ENCODE results near the gene CAPZA1.

Gene CAPZA1

DNA sequence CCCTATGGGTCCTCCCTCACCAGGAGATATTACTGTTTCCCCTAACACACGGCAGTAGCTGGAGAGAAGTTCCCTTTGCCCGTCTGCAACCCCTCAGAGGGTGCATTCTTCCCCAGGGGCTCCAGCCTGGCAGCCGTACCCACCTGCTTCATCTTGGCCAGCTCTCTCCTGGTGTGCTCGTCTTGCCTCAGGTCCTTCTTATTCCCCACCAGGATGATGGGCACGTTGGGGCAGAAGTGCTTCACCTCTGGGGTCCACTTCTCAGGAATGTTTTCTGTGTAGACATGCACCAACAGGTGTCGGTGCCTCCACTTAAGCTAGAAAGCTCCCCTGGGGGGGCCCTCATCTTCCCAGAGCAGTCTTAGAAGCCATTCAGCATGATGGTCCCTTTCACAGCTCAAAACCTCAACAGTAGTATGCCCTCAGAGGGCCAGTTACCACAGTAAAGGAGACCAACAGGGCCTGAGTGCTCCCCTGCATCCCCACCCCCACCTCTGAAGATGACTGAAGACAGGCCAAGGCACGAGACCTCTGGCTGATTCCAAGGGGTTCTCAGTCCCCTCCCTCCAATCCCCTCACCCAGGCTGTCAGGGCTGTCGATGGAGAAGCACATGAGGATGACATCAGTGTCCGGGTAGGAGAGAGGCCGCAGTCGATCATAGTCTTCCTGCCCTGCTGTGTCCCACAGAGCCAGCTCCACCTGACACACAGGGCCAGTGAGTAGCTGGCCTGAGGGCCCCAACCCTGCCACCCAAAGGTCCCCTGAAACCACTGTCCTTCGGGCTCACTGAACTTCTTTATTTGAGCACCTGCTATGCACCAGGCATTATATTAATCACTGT is 83.0 kb downstream of the CAPZA1 start:
- no peak for DNase-seq

DNA sequence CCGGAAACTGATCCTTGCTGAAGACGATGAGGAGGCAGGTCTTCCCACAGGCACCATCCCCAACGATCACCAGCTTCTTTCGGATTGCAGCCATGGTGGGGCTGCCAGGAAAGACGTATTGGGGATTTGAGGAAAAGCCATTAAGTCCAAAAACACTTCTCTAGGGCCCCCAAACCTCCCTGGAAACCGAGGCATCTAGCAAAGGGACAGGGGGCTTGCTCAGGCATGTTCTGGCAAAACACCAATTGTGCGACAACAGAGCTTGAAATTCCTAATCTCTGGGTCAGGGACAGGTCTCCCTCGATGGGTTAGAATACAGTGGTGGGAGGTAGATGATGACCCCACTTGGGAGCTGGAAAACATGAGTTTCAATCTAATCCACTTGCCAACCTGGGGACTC is 84.1 kb downstream of the CAPZA1 start:
- DNase-seq: no peak

DNA sequence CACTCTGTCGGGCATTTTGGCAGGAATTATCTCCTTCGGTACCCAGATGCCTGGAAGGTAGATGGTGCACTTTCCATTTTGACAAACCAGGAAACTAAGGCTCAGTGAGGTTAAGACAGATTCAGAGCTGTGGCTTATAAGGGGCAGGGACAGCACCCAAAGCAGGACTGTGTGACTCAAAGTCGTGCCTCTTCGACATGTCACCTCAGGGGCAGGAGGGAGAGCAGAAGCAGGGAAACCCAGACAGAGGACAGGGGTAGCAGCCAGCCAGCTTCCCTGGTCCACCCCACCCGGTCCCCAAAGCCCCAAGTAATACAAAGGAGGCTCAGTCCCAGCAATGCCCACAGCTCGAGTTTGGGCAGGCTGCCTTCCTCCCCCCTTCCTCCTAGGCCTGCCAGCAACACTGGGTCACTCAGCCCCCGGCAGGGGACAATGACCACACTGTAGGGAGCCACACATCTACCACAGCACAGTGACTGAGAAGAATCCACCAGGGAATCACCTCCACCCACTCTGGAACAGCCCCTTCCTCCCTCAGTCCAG is 84.8 kb downstream of the CAPZA1 start:
- DNase-seq: no peak

DNA sequence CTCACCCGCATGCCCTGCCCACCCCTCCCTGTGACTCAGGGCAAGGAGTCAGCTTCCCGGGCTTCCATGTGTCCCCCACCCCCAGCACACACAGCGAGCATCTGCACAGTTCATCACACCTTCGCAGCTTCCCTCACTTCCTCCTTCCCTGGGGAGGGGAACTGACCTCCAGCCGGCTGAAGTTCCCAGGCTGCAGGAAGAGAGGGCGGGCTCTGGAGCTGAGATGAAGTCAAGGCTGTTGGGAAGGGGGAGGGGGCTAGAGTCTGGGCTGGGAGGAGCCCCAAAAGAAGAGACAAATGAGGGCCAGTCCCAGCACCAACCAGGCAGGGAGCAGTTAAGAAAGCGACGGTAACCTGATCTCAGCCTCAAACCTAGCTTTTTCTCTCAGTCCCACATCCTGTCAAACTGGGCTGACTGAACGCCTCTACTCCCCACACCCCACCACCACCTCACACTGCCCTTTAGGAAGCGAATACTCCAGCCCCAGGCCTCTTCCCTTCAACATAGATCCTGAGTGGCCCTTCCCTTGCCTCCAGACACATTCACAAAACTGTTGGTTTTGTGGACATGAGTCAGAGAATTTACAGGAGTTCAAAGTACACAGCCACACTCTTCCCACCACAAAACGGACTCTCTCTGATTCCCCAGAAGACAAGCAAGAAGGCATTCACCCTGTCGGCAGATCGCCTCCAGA is 85.4 kb downstream of the CAPZA1 start:
- peak; percentile 95 for DNase-seq

DNA sequence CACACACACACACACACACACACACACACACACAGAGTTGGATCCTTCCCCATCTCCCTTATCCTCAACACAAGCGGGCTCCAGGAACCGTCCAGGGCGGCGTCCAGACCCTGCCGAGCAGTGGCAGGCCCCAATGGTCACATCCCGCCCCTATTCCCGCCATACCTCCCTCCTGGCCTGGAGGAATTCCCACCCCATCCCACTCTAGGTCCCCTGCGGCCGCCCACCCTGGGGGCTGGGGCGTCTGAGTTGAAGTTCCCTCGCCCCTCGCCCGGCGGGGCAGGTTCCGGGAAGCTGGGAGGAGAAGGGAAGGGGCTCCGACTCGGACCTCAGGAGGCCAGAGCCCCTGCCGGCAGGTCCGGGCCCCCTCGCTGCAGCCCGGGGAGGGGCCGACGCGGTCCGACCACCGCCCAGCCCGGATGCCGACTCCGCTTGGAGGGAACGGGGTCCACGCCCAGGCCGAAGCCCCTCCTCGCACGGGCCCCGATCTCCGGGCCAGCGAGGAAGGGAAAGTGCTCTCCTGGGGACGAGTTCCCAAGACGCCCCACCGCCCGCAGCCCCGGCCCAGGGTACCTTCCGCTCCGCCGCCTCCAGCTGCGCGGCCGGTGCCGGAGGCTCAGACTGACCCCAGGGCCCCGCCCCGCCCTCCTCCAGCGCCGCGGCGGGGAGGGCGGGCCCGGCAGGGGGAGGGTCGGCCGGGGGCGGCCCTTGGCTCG is 87.0 kb downstream of the CAPZA1 start, which contains the start of gene RHOC:
RHOC (minus strand) TSS at position 623 of the 716 bp plus-strand sequence. CDS start 3,328 bp downstream, outside the sequence.
- peak; percentile 54 for DNase-seq

DNA sequence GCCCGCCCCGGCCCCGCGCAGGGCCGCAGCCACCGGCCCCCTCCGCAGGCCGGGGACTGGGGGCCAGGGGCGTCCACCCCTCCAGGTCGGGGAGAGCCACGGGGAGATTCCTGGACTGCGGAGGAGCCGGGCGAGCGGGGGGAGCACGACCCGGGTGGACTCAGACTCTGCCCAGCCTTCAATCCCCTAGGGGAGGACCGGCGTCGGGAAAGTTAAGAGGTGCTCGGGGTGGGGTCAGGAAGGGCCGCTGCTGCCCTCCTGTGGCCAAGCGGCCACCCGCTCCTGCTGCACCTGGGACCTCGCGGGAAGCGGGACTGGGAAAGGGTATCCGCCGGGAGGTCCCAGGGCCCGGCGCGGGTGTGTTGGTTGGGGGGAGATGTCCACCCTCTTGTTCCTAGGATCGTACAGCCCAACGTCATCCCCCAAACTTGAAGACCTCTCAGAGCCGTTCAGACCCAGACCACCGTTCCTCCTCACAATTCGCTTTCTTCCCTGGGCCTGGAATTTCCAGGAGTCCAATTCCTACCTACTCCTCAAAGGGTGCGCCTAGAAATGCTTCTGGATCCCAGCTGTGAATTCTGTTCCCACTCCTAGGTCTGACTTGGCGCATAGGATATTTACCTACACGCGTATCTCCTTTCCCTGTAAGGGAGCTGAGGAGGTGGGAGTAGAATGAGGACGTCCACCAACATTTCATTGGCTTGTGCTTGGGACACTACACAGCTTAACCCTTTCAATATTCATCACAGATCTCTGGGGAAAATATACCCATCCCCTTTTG is 87.8 kb downstream of the CAPZA1 start:
- DNase-seq: peak; percentile 89

DNA sequence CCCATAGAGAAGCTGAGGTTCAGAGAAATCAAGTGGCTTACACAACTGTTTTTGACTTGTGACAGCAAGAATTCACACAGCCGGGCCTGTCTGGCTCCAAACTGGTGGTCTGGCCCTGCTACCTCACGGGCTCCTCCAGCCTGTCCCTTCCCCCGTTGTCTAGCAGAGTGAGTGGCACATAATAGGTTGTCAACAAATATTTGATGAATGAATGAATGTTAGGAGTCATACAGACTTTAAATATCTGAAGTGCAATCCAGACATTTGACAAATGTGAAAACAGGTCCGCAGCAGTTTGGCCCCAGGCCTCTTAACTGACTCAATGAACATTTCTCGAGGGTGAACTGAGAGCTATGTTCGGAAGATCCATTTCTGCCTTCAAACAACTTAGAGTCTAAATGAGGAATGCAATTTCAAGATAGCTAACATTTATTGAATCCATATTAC is 88.4 kb downstream of the CAPZA1 start:
- no peak for DNase-seq

DNA sequence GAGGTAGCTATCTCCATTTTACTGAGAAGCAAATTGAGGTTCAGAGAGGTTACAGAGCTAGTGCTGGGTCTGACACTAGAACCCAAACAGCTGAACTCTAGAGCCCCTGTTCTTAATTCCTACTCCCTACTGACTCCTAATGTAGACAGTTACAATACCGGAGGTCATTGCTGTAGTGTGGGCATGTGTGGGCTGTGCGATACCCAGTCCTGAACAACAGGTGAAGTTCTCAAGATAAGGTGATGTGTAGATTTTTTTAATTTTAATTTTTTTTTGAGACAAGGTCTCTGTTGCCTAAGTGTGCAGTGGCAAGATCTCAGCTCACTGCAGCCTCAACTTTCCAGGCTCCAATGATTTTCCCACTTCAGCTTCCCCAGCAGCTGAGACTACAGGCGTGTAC is 88.9 kb downstream of the CAPZA1 start:
- no peak for DNase-seq

DNA sequence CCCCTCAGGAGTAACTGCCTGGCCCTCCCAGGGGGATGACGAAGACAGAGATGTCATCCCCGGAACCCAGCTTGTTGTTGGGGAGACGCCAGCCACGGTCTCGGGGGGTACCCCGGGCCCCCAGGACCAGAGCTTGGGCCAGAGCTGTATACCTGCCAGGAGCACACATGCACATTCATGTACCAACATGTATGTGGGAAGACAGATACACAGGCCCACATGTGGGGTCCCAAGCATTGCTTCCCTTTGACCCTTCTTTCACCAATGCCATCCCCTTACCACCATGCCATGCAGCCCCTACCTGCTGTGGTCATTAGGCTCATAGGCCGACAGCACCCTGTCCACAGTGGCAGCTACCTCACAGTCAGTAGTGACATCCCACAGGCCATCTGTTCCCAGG is 90.5 kb downstream of the CAPZA1 start:
- DNase-seq: no peak

DNA sequence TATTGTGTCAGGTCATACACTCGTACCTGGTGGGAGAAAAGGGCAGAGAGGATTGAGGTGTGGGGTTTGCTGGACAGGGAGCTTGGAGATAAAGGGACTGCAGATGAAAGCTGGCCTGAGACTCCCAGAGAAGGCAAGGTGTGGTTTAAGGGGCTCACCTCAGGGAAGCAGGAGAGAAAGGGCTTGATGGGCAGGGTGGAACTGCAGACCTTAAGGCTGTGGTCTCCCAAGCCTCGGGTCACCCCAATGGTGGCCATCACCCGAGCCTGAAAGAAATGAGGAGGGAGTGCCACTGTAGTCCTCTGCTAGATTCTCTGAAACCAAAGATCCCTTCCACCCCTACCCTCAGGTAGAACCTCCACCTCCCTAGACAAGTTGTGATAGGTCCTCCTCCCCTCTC is 91.0 kb downstream of the CAPZA1 start:
- DNase-seq: no peak

DNA sequence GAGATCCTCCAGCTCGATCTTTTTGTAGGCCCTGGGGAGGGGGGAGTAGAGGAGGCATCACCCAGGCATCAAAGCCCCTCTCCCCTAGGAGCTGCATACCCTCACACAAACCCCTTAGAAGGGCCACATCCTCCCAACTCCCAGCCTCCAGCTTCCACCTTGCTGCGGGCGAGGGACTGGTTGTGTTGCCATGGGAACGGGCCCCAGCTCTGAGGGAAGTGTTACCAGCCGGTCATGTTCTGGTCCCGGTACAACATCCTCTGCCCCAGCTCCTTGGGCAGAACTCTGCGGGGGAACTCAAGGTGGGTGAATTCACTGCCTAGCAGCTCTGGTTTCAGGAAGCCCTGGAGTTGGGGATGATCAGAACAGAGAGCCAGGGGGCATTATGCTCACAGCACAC is 91.4 kb downstream of the CAPZA1 start:
- DNase-seq: no peak

DNA sequence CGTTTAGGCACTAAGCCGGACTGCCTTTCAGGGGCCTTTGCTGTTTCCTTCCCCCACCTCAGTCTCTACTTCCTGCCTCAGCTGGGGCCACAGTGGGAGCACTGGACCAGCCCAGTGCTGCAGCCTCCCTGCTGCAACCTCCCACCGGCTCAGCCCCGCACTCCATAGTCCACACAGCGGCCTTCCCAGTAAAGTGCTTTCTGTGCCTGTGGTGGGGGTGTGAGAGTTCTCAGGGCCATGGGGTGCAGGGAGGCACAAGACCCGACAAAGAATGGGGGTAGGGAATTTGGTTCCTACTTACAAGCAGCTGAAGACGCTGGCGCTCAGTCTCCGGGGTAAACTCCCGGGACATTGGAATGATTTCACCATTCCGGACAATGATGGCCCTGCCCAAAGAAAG is 92.0 kb downstream of the CAPZA1 start:
- no peak for DNase-seq

DNA sequence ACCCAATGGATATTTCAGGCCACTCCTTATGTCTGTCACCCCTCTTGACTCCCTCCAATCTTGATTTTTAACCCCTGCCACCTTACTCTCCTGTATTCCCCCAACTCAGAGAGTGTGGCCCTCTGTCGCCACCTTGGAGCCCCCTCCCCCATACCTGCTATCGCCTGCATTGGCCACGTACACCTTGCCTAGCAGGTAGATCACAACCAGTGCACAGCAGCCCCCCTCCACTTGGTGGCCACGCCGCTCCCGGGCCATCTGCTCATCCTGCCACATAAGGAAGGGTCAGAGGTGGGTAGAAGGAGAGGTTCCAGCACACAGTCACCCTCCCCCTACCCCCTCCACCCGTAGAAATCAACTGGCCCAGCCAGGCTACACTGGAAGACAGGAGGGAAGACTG is 92.6 kb downstream of the CAPZA1 start:
- no peak for DNase-seq

DNA sequence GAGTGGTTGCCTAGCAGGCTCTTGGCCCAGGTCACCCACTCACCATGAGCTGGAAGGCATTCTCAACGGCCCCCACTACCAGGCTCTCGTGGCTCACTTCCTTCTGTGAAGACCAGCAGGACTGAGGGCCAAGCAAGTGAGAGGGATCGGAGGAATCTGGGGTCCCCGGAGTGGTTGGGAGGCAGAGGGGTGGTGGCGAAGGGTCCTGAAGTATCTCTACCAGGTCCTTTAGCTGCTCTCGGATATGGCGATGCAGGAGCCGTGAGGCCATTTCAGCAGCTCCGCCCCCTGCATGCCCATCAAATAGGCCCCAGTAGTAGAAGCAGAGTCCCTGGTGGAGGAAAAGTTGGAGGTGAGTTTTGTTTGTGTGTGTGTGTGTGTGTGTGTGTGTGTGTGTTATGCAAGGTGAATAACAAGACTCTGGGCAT is 93.1 kb downstream of the CAPZA1 start:
- DNase-seq: no peak

DNA sequence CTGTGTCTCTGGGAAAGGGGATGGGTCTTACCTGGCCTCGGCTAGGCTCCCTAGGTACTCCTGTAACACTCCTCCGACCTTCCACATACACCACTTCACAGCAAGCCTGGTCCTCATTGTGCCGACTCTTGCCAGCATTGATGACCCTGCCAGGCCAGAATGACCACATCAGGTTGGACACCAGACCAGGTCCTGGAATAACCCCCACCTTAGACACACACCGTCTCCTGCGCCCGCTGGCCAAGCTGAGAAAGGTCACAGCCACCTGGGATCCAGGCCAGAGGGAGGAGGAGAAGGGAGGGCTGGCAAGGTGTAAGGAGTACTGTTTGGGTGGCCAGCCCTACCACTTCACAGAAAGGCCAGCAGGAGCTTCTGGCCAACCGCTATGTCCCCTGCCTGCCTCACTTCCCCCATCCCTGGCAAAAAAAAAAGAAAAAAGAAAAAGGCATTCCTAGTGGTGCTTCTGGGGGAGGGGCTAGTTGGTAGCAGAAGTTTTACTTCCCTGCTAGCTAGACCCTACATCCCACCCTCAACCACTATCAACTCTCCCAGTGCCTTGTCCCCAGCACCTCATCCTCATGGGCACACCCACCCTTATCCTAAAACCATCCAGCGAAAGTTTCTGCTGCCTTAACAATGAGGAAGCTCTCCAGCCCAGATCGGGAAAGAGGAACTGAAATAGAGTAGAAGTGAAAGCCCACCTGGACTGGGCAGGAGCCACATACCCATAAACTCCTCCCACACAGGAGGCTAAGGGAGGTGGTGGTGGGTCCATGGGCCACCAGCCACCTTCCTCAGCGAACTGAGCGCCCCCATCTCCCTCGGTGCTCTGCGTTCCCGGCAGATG is 94.1 kb downstream of the CAPZA1 start:
- no peak for DNase-seq

DNA sequence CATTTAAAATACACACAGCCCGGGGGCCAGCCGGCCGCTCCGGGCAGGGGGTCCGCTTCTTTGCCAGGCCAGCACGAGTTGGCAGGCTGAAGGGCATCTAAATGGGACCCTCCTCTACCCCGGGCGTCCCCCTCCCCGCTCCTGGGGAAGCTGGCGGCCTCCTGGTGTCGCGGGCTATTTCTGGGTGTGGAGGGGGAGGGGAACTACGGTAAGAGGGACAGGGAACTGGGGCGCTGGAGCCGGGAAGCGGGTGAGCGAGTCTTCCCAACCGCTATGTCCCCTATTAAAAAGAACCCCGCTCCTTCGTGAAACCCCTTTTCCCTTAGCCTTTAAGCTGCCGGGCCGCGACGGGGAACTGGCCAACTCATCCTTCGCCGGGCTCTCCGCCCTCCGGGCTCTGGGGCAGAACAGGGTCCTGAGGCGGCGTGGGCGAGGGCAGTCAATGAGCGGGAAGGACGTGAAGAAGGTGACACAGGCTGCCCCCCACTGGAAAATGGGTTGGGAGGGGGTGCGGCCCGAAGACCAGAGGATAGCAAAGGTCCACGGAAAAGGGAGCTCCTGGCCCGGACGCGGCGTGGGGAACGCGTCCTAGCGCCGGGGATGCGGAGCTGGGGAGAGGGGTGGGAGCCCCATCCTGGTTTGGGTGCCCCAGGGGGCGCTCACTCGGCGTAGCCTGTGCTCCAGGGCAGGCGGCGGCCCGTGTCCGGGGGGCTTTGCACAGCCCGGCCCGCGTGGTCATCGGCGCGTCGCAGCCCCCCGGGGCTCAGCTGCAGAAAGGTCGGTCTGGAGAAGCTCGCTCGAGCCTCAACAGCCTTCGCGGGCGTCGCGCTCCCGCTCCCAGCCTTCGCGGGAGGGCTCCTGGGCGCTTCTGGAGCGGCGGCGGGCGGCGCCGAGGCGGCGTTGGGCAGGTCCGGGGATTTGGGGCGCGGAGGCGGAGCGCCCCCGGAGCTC is 95.0 kb downstream of the CAPZA1 start:
- no peak for DNase-seq

DNA sequence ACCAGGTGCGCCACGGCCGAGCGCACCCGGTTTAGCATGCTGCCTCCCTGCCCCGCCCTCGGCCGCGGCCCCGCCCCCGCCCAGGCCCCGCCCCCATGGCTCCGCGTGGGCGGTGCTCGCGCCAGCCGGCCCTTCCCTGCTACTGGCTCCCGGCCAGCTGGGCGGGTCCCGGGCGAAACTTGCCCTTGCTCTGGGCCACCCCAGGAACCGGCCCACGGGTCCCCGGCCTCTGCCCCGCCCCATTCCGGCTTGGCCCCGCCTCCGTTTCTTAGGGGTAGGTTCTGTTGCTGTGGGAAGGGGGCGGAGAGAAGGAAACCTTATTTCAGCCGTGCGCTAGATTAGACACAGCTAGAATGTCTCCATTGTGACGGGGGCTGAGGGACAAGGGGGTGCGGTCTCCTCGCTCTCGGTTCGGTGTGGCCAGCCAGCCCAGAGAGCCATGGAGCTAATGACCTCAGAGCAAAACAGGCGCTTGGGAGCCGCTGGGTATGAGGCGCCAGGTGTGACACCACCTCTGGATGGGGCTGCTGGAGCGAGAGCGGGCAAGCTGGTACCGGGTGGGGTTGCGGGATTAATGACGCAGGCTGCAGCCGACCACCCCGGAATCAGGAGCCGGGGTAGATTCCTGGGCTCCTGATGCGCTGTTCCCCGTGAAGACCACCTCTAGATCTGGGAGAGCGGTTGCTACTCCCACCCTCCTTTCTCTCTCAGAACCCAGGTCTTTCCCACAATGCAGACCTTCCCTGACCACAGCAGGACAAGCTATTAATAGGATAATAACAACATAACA is 95.8 kb downstream of the CAPZA1 start, which contains the start of gene PPM1J:
PPM1J (minus strand) TSS at position 69 of the 790 bp plus-strand sequence; CDS start at position 38, 31 bp downstream.
- DNase-seq: peak; percentile 88

DNA sequence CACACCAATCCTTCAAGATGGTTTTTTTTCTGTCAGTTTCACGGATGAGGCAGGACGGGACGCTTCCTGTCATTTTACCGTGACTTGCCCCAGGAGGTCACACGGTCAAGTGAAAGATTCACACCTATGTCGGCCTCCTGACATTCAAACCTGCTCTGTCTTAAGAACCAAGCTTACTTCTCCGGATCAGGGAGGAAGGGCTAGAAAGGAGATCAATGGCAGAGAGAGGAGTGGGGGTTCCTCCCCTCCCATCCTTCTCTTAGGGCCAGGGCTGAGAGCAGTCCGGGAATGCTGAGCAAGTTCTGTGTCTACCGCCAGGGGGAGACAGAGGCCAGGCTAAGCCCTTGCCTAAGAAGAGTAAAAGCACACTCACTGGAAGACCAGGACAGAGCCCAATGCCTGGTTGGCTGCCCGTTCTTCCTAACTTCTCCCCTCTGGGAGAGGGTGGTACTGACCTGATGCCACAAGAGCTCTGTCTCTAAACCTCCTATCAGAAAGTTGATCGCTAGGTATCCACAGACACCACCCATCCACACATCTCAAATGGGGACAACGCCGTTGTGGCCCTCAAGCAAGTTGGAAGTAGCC is 96.6 kb downstream of the CAPZA1 start:
- peak; percentile 81 for DNase-seq
